IPS-20b (cell line): ENCODE measurements around the gene ABCD1.

Source experiments
- H3K27ac ChIP-seq: one replicate; pipeline ENCODE4 v1.5.1; 2013; ENCODE audit warnings: low read length
- H3K27me3 ChIP-seq: 2 replicates; pipeline ENCODE4 v1.6.1; 2013; ENCODE audit warnings: mild to moderate bottlenecking, low read length, inconsistent platforms; ENCODE audit not compliant: insufficient read depth
- H3K36me3 ChIP-seq: 2 replicates; pipeline ENCODE4 v1.6.1; 2013; ENCODE audit warnings: low read depth, mild to moderate bottlenecking, inconsistent platforms, low read length, moderate library complexity; ENCODE audit not compliant: insufficient read depth
- H3K4me1 ChIP-seq: 2 replicates; pipeline ENCODE4 v1.6.1; 2013; ENCODE audit warnings: mild to moderate bottlenecking, control low read depth, inconsistent platforms, low read length, moderate library complexity; ENCODE audit not compliant: insufficient read depth
- H3K4me3 ChIP-seq: 2 replicates; pipeline ENCODE4 v1.5.1; 2013; ENCODE audit warnings: mild to moderate bottlenecking, low read length, inconsistent platforms
- H3K9ac ChIP-seq: 2 replicates; pipeline ENCODE4 v1.6.1; 2013; ENCODE audit warnings: low read depth, mild to moderate bottlenecking, inconsistent platforms, low read length, moderate library complexity
- H3K9me3 ChIP-seq: 2 replicates; pipeline ENCODE4 v1.6.1; 2013; ENCODE audit warnings: mild to moderate bottlenecking, low read depth, low read length, inconsistent platforms; ENCODE audit not compliant: insufficient read depth

ABCD1 gene

GRCh38 chrX:153769865-153770600 is 45.4 kb downstream of the ABCD1 start:
- H3K36me3 ChIP-seq = no peaks in the 10 kb centered on the region
- no peaks in the 10 kb centered on the region for H3K27me3 ChIP-seq
- H3K9me3 ChIP-seq = no peaks in the 10 kb centered on the region
- no peak overlapping the region for H3K27ac ChIP-seq
- H3K4me3 ChIP-seq = no peak overlapping the region
- H3K4me1 ChIP-seq = no peaks in the 10 kb centered on the region
- H3K9ac ChIP-seq = no peak overlapping the region

- Histone ChIP-seq H3K27me3 (no peaks in the 10 kb centered on the region), H3K27ac (no peak overlapping the region), H3K4me3 (no peak overlapping the region), H3K9me3 (no peaks in the 10 kb centered on the region), H3K9ac (no peak overlapping the region), H3K4me1 (no peaks in the 10 kb centered on the region), H3K36me3 (no peaks in the 10 kb centered on the region)
These were observed 46.2 kb downstream of the ABCD1 start for GRCh38 chrX:153770601-153771414.

GRCh38 chrX:153771415-153772315 is 47.0 kb downstream of the ABCD1 start:
- Histone ChIP-seq H3K27ac (no peak overlapping the region), H3K4me1 (no peaks in the 10 kb centered on the region), H3K9ac (no peak overlapping the region), H3K9me3 (no peaks in the 10 kb centered on the region), H3K36me3 (no peaks in the 10 kb centered on the region), H3K4me3 (no peak overlapping the region), H3K27me3 (no peaks in the 10 kb centered on the region)

GRCh38 chrX:153772316-153773217 is 47.9 kb downstream of the ABCD1 start:
- no peak overlapping the region for H3K27ac ChIP-seq

GRCh38 chrX:153773218-153773611 is 48.6 kb downstream of the ABCD1 start:
- no peaks in the 10 kb centered on the region for H3K27me3 ChIP-seq
- no peak overlapping the region for H3K9ac ChIP-seq
- no peaks in the 10 kb centered on the region for H3K4me1 ChIP-seq
- no peaks in the 10 kb centered on the region for H3K36me3 ChIP-seq
- H3K27ac ChIP-seq = no peak overlapping the region
- no peaks in the 10 kb centered on the region for H3K9me3 ChIP-seq
- no peak overlapping the region for H3K4me3 ChIP-seq

More at GRCh38 chrX:153772316-153773217, 47.9 kb downstream of the ABCD1 start:
- Histone ChIP-seq H3K36me3 (no peaks in the 10 kb centered on the region), H3K4me3 (no peak overlapping the region), H3K9me3 (no peaks in the 10 kb centered on the region), H3K9ac (no peak overlapping the region), H3K4me1 (no peaks in the 10 kb centered on the region), H3K27me3 (no peaks in the 10 kb centered on the region)

GRCh38 chrX:153773741-153774575 is 49.3 kb downstream of the ABCD1 start:
- Histone ChIP-seq H3K9ac (no peak overlapping the region), H3K27me3 (no peaks in the 10 kb centered on the region), H3K36me3 (no peaks in the 10 kb centered on the region), H3K4me3 (no peak overlapping the region), H3K4me1 (no peaks in the 10 kb centered on the region), H3K9me3 (no peaks in the 10 kb centered on the region), H3K27ac (no peak overlapping the region)

GRCh38 chrX:153774576-153775292 is 50.1 kb downstream of the ABCD1 start:
- H3K4me3 ChIP-seq = no peak overlapping the region
- H3K27ac ChIP-seq = no peak overlapping the region
- no peaks in the 10 kb centered on the region for H3K27me3 ChIP-seq
- no peaks in the 10 kb centered on the region for H3K4me1 ChIP-seq
- H3K36me3 ChIP-seq = no peaks in the 10 kb centered on the region
- no peaks in the 10 kb centered on the region for H3K9me3 ChIP-seq
- no peak overlapping the region for H3K9ac ChIP-seq

- Histone ChIP-seq H3K4me1 (no peaks in the 10 kb centered on the region), H3K4me3 (no peak overlapping the region), H3K9me3 (no peaks in the 10 kb centered on the region), H3K27ac (no peak overlapping the region), H3K9ac (no peak overlapping the region), H3K36me3 (no peaks in the 10 kb centered on the region), H3K27me3 (no peaks in the 10 kb centered on the region)
These were observed 50.9 kb downstream of the ABCD1 start for GRCh38 chrX:153775293-153776119.

GRCh38 chrX:153776120-153776599 is 51.5 kb downstream of the ABCD1 start:
- H3K4me1 ChIP-seq = no peaks in the 10 kb centered on the region
- no peaks in the 10 kb centered on the region for H3K36me3 ChIP-seq
- no peak overlapping the region for H3K27ac ChIP-seq
- H3K9ac ChIP-seq = no peak overlapping the region
- H3K27me3 ChIP-seq = no peaks in the 10 kb centered on the region
- H3K9me3 ChIP-seq = no peaks in the 10 kb centered on the region
- no peak overlapping the region for H3K4me3 ChIP-seq
